HG02970 (cell line): ENCODE results near the gene SRSF1.
"Not testable (repeated sequence)": the region's sequence is repeated elsewhere in the genome, so short reads cannot be mapped to it uniquely, and the experiment has no call there.

ENCODE experiments used
- ATAC-seq: cut with Tn5 transposase; IDR thresholded peaks from one replicate; pipeline ENCODE4 v1.9.1; 2021; ENCODE audit warnings: mild to moderate bottlenecking, moderate library complexity, moderate number of reproducible peaks; ENCODE audit not compliant: unreplicated experiment, low FRiP score

SRSF1 gene

DNA sequence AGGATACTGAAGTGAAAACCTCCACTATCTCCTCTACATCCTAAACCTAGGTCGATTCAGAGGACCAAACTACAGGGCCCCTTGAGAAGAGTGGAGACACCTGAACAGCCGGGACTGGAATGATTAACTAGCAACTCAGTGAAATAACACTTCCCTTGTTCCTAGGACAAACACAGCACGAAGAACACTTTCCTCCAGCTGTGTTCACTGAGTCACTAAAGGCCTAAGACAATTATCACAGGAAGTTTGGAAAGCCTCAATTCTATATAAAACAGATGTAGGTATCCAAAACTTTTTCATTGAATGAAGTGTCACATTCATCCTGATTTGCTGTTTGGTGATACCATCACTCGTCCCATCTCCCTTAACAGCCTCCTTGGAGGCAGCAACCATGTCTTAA lies 36.3 kb downstream of the SRSF1 start:
- ATAC-seq, result no peak

DNA sequence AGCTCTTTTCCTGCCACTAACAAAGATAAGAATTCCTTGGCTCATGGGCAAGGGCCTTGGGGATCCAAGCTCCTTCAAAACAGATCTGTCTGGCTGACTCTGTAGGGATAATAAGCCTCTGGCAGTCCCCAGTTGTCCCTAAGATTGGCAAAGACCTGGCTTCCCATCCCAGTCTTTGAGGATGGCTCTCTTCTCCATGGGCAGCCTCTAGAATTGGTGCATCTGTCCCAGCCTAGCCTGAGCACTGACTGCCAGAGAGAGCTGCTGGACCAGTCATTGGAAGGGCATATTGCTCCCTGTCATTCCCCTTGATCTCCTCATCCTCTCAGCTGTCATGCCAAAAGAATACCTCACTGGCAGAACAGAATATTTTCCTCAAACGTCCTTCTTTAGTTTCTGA lies 38.6 kb downstream of the SRSF1 start:
- ATAC-seq, result no peak

DNA sequence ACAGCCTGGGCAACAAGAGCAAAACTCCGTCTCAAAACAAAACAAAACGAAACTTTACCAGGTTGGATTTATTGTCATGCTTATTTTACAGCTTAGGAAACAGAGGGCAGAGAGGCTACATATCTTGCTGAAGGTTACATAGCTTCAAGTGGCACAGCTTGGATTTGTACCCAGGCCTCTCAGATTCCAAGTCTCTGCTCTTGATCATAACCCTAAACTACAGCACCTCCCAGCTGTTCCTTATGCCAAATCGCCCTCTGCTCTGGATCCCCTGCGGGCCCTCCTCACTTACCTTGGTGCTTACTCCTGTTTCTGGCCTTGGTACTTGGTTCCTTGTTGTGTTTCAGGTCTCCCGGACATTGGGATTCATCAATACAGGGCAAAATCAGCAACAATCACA lies 40.2 kb downstream of the SRSF1 start:
- ATAC-seq, result no peak

DNA sequence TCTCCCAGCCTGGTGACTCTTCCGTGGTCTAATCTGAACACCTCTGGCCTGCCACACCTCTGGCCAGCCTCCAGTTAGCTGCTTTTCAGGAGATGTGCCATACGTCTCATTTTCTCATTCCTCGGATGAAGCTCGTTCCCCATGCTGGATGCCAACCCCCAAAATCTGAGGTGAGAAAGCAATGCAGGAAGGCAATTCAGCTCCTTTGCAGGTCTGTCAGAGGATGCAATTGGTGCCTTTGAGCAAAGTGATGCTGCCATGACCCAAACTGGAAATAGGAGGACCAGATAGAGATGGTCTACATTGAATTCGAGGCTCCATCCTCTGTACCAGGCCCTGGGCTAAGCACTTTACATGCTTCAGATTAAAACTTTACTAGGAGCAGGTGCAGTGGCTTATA lies 40.8 kb downstream of the SRSF1 start:
- ATAC-seq, result no peak

DNA sequence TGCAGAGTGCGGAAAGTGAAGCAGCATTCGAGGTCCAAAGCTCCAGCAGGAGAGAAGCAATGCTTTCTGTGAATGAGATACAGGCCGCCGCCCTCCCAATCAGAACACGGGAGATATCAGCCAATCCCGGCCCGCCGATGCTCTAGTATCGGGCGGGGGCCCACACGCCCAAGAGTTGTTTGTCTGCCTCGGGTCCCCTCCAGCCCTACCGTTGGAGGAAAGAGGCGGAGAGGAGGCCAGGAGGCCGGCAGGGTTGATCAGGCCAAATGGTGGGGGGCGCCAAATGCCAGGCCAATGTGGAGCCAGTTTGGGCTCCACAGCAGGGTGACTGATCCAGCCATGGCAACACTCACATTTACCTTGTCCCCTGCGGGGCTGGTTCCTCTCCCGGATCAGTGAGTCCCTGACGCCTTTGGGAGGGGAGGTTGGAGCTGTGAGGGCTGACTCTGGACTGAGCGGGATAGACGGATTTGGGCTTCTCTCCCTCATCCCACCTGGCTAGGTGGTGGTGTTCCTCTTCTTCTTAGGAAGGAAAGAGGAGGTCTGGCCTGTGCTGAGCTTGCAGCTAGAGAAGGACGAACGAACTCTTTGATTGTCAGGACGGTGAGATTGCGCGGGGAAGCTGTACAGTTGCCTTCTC lies 41.4 kb downstream of the SRSF1 start:
- no peak for ATAC-seq

DNA sequence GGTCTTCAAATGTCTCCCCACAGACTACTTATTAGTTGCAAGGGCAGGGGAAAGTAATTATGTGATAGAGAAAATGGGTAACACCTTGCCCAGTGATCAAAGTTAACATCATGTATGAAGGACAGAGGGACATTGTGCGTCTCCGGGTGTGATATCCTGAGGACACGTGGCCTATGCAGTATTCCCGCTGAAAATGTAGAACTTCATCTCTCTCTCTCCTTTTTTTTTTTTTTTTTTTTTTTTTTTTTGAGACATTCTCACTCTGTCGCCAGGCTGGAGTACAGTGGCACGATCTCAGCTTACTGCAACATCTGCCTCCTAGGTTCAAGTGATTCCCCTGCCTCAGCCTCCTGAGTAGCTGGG lies 43.9 kb downstream of the SRSF1 start:
- no peak for ATAC-seq

DNA sequence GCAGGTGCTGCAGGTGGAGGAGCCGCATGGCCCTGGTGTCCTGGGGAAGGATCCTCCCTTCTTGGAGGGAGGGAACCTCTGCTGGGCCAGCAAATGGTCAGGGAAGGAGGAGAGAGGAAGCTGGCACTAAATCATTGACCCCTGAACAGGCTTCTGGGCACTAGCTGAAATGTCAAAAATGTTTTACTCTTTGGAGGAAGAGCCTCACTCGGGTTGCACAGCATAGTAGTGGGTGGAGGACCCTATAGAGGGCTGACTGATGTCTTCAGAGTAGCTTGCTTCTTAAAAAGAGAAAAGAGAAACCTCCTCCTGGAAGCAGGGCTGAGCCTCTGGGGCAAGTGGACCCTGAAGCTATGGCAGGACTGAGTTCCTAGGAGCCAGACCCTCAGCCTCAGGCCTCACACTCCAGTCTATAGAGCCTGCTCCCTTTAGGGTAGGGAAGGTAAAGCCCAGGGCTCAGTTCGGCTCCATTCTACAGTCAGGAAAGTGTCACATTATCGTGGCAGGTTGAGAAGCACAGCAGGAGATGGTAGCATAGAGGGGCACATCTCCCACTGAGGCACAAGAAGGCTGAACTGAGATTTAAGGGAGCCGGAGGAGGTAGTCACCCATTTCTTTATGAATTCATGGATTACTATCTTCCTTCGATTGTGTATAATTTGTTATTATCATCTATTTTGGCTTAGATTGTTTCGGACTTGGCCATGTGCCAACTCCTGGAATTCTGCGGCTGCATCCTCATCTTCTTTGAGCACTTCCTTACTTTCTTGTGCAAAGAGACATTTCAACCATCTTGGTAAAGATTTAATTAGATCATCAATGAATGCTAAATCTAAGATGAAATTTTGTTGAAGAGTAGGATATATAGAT lies 44.5 kb downstream of the SRSF1 start:
- ATAC-seq, result no peak

DNA sequence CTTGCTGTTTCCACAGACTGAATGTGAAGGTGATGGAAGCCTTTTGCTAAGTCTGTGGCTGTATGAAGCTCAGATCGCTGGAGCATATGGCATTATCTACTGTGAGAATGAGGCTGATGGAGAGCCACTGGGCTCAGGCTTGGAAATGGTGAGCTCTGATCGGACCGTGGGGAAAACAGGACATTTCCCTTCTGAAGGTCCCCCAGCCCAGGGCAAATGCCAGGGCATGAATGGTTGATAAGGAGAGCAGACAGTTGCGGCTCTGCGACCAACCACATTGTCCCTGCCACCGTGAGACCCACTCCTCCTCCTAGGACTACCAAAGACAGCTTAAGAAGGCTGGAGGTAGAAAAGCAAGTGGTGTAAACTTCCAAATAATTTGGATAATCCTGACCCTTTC lies 47.1 kb downstream of the SRSF1 start:
- no peak for ATAC-seq

DNA sequence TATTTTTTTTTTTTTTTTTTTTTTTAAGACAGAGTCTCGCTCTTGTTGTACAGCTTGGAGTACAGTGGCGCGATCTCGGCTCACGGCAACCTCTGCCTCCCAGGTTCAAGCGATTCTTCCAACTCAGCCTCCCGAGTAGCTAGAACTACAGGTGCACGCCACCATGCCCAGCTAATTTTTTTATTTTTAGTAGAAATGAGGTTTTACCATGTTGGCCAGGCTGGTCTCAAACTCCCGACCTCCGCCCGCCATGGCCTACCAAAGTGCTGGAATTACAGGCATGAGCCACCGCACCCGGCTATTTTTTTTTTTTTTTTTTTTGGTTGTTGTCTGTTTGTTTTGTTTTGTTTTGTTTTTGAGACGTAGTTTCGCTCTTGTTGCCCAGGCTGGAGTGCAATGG lies 48.7 kb downstream of the SRSF1 start:
- not testable (repeated sequence) for ATAC-seq

DNA sequence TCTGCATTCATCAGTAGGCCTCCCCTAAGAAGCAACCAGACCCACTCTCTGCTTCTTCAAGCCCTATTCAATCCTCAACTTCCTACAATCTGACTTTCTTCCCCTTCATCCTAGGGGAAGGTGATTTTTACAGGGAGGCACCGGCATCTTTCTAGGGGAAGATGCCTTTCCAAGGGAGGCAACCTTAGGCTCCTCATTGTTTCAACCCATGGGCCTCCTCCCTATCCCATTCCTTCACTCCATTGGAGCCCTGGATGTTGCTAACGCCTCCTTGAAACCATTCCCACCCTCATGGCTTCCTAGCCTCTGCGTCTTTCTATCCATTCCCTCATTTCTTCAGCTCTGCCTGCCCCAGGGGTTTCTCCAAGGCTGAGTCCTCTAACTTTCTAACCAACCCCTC lies 49.2 kb downstream of the SRSF1 start:
- ATAC-seq, result no peak

DNA sequence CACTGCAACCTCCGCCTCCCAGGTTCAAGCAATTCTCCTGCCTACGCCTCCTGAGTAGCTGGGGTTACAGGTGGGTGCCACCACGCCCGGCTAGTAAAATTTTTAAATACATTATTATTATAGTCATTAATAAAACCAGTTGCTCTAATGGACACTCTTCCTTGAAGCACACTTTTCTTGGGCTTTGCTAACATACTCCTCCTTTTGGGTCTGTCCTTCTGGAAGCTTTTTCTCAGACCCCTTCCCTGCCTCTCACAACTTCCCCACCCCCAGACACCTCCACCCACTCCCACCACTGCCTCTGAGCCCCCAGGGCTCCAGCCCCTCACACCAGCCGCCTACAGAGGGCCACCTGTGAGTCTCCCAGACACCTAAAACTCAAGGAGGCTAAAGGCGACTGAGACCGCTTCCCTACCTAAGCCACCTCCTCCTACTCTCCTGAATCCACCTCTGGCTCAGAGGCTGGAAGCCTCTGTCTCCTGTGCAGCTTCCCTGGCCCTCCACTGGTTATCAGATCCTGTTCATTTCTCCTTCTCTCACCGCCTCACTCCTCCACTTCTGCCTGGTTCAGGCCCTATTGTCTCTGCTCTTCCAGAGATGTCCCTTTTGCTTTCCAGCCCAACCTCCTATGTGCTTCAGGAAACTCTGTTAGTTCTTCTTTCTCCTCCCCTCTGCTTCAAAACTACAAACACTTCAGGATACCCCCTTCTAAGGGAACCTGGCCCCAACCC lies 49.8 kb downstream of the SRSF1 start:
- no peak for ATAC-seq

DNA sequence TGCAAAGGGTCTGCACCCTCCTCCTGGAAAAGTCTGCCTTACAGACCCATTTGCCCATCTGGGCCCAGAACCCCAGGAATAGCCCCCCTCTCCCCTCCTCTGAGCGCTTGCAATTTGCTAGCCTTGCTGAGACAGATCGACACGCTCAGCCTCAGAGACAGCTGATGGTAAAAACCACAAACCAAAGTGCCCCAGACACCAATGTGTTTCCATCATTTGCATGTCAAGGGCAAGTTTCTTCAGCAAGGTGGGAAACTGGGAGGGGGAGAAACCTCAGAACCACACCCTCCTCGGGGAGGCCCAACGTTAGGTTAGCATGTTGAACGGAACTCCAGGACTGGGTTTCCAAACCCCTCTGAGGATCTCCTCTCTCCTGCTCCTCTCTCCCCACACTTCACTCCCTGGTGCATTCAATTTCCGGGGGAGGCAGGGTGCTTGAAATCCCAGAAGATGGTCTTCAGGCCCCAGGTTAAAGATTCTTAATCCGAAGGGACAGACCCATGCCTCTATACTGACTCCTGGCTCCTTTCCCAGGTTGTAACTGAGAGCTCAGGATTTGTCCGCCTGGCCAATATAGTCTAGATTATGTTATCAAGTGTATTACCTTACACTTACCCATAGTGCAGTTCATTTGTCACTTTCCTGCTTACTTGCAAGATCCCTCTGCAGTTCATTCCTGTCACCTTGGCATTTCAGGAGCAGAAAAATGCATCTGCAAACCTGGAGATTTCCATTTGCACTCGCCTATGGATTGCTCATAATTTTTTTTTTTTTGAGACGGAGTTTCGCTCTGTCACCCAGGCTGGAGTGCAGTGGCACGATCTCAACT lies 50.5 kb downstream of the SRSF1 start:
- no peak for ATAC-seq

DNA sequence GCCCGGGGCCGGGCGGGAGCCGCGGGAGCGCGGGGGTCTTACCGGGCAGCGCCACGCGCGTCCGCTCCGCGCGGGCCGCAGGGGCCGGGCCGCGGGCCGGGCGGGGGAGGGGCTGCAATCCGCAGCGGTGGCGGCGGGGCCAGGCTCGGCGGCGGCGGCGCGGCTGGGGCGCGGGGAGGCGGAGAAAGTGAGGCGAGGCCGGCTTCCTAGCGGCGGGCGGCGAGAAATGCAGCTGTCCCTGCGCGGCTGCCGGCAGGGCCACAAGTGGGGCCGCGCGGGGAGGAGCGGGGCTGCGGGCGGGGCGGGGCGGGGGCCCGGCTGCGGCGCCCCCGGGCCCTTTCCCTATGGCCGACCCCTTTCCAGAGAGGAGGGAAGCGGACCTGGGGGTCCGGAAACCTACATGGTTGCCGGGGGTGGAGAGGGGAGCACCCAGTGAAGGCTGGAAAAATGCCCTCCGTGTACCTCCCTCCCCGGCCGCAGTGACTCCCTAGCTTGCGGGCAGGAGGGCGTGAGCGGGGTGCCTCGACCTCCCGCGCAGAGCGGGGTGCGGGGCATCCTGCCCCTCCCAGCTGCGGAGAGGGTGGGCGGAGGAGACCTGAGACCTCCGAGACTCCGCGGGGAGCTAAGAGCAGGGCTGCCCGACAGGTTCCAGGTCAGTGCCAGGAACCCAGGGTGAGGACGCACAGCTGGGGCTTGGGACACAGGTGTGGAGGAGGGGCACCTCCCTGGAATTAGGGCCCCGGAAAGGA lies 51.7 kb downstream of the SRSF1 start, which contains the start of gene CUEDC1:
Gene CUEDC1 (minus strand): TSS at position 230 of the 749 bp plus-strand sequence. CDS start 69,848 bp downstream, outside the sequence.
- no peak for ATAC-seq

DNA sequence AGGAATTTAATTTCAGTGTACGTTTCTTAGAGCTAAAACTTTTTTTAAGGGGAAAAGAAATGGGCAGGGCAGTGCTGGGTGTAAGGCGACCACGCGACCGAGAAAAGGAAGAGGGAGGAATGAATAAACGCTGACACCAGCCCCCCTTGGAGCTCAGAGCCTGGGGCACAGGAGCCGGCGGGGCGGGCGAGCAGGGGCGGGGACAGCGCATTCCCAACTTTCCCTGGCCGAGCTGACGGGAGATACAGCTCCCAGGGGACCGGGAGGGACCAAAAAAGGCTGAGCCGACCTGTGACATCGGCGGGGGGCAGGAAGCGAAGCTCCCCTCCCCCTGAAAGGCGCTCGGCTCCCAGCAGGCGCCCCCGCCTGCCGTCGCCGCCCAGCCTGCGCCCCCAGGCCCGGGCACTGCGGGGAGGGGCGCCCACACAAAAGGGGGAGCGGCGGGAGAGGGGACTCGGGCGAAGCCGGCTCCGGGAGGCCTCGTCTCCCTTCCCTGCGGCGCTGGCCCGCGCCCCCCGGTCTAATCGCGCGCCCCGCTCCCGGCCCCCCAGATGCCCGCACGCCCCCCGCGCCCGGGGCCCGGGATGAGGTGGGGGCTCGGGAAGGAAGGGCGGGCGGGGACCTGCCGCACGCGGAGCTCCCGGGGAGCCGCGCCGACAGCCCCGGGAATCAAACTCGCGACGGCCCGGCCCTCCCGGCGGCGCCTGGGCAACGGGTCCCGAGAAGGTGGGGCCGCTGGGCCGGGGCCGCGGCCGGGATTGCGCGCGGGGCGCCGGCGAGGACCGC lies 52.5 kb downstream of the SRSF1 start:
- no peak for ATAC-seq

DNA sequence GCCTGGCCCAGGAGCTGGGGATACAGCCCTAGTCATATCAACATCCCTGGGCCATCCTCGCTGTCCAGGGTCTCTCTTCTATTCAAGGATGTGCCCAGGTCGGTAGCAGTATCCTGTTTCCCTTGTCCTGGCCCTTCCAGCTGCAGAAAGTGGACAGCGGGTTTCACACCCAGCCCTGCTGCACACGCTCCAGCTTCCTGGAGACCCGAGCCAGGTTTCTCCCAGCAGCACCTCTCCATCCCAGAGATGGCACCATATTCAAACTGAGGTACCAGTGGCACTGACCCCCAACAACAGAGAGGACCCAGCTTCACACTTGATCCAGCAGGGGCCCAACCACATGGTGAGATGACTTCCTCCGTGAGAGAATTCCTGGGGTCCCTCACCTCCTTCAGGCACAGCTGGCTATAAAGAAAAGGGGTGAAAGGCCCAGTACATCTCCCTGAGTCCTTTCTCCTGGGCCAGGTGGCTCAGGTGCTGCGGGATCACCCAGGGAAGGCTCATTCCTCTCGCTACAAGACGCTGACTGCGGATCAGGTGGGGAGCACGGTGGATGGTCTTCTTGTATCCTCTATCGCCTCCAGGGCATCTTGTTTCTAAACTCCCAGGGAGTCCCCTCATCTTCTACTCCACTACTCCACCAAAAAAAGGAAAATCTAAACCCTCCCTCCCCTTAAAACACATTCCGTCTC lies 53.2 kb downstream of the SRSF1 start:
- no peak for ATAC-seq
